Measurements from ENCODE around the gene ZNF99.

GRCh38 chr19:22735911-22736645 is 47.9 kb downstream of the ZNF99 start:
- TF ChIP-seq POLR2A (IDR thresholded peaks at IDR 0.05) (no peak), CTCF (IDR thresholded peaks at IDR 0.05) (no peak)

Data from heart left ventricle (tissue), 13 donors.